IMR-90 (cell line): Measurements from ENCODE around the gene GIMAP8. TPM values are rescaled to one million over a fixed set of nuclear protein-coding genes. Genes with fewer than 3 reads are reported as not detected.

Experiments
- ATAC-seq: fragments of 200-7000 bp; cut with Tn5 transposase; 2 replicates; pipeline ENCODE4 v1.9.1; 2020; ENCODE audit warnings: low read depth, mild to moderate bottlenecking, moderate library complexity
- BruUV-seq: library from RNA; stranded (reverse); fragments of 400-500 nt; replicated peaks from 2 replicates; lab custom pipeline; 2021; lab: Mats Ljungman, UMichigan
- CTCF ChIA-PET: fragments of 300-600 bp; formaldehyde crosslinking; extraction: SDS; loops from one replicate; lab custom pipeline; 2021; ENCODE audit warnings: antibody characterized with exemption; lab: Yijun Ruan, JAX
- POLR2A ChIA-PET: fragments of 300-600 bp; sonication (Branson Sonifier 250); formaldehyde crosslinking; loops from one replicate; lab custom pipeline; 2022; ENCODE audit warnings: antibody characterized with exemption; ENCODE audit not compliant: unreplicated experiment; lab: Charles Lee
- DNase-seq: peaks from one replicate; pipeline ENCODE4 v3.0.0; 2013
- H2AFZ ChIP-seq: replicated peaks from 2 replicates; pipeline ENCODE3; 2013; ENCODE audit warnings: low read length, mild to moderate bottlenecking; ENCODE audit not compliant: poor library complexity
- H2AK5ac ChIP-seq: 2 replicates; pipeline ENCODE4 v1.6.1; 2013; ENCODE audit warnings: low read depth, low read length, inconsistent platforms
- H2AK9ac ChIP-seq: replicated peaks from 2 replicates; pipeline ENCODE3; 2013; ENCODE audit warnings: mild to moderate bottlenecking, low read depth, low read length, moderate library complexity; ENCODE audit not compliant: poor library complexity
- H2BK120ac ChIP-seq: 2 replicates; pipeline ENCODE4 v1.6.1; 2013; ENCODE audit warnings: low read depth, low read length, inconsistent platforms
- H2BK15ac ChIP-seq: 3 replicates; pipeline ENCODE4 v1.6.1; 2013; ENCODE audit warnings: low read depth, low read length, inconsistent platforms
- H2BK20ac ChIP-seq: 2 replicates; pipeline ENCODE4 v1.6.1; 2013; ENCODE audit warnings: low read depth, mild to moderate bottlenecking, inconsistent platforms, low read length, moderate library complexity
- H2BK5ac ChIP-seq: 2 replicates; pipeline ENCODE4 v1.6.1; 2013; ENCODE audit warnings: mild to moderate bottlenecking, low read depth, low read length, inconsistent platforms; ENCODE audit not compliant: poor library complexity, severe bottlenecking
- H3K14ac ChIP-seq: replicated peaks from 2 replicates; pipeline ENCODE4 v1.6.1; 2013; ENCODE audit warnings: low read depth, low read length, inconsistent platforms
- H3K18ac ChIP-seq: 2 replicates; pipeline ENCODE4 v1.6.1; 2013; ENCODE audit warnings: low read depth, low read length, control low read depth
- H3K23ac ChIP-seq: 2 replicates; pipeline ENCODE4 v1.6.1; 2013; ENCODE audit warnings: low read depth, low read length, inconsistent platforms
- H3K27ac ChIP-seq: 2 replicates; pipeline ENCODE4 v1.5.1; 2013; ENCODE audit warnings: mild to moderate bottlenecking, control low read depth, low read length; ENCODE audit not compliant: insufficient read depth
- H3K27me3 ChIP-seq: 2 replicates; pipeline ENCODE4 v1.6.1; 2013; ENCODE audit warnings: low read length; ENCODE audit not compliant: control insufficient read depth, insufficient read depth
- H3K36me3 ChIP-seq: 2 replicates; pipeline ENCODE4 v1.6.1; 2013; ENCODE audit warnings: low read length, mixed read lengths; ENCODE audit not compliant: control insufficient read depth, insufficient read depth
- H3K4ac ChIP-seq: 2 replicates; pipeline ENCODE4 v1.6.1; 2013; ENCODE audit warnings: low read depth, low read length, inconsistent platforms
- H3K4me1 ChIP-seq: 2 replicates; pipeline ENCODE4 v1.6.1; 2013; ENCODE audit warnings: low read length, mixed read lengths; ENCODE audit not compliant: control insufficient read depth, insufficient read depth
- H3K4me2 ChIP-seq: 2 replicates; pipeline ENCODE4 v1.6.1; 2013; ENCODE audit warnings: low read depth, mild to moderate bottlenecking, control low read depth, low read length, moderate library complexity
- H3K4me3 ChIP-seq: 2 replicates; pipeline ENCODE4 v1.5.1; 2013; ENCODE audit warnings: low read depth, mild to moderate bottlenecking, control low read depth, low read length, moderate library complexity; ENCODE audit not compliant: insufficient read depth
- H3K56ac ChIP-seq: 2 replicates; pipeline ENCODE4 v1.6.1; 2013; ENCODE audit warnings: low read length, inconsistent platforms; ENCODE audit not compliant: insufficient read depth; ENCODE audit errors: extremely low read depth
- H3K79me1 ChIP-seq, 2 experiments: 2 replicates each; pipeline ENCODE4 v1.6.1; 2013; ENCODE audit warnings: low read length in 2 of 2, inconsistent platforms in 1 of 2, low read depth in 1 of 2
- H3K9ac ChIP-seq: 2 replicates; pipeline ENCODE4 v1.6.1; 2013; ENCODE audit warnings: low read depth, low read length, control low read depth
- H3K9me1 ChIP-seq: 2 replicates; pipeline ENCODE4 v1.6.1; 2013; ENCODE audit warnings: low read length, inconsistent platforms; ENCODE audit not compliant: insufficient read depth
- H3K9me3 ChIP-seq: 2 replicates; pipeline ENCODE4 v1.6.1; 2013; ENCODE audit warnings: low read length; ENCODE audit not compliant: control insufficient read depth, insufficient read depth
- H4K20me1 ChIP-seq: 2 replicates; pipeline ENCODE4 v1.6.1; 2013; ENCODE audit warnings: low read length, inconsistent platforms; ENCODE audit not compliant: insufficient read depth
- H4K5ac ChIP-seq: 2 replicates; pipeline ENCODE4 v1.6.1; 2013; ENCODE audit warnings: mild to moderate bottlenecking, low read depth, low read length, control low read depth
- H4K8ac ChIP-seq, 2 experiments: 2 replicates each; pipeline ENCODE4 v1.6.1; 2013; ENCODE audit warnings: low read depth in 2 of 2, low read length in 2 of 2, control low read depth in 1 of 2, inconsistent platforms in 1 of 2
- H4K91ac ChIP-seq: 2 replicates; pipeline ENCODE4 v1.6.1; 2013; ENCODE audit warnings: low read depth, low read length, inconsistent platforms; ENCODE audit not compliant: insufficient read depth
- MXI1 ChIP-seq: IDR thresholded peaks from 2 replicates; pipeline ENCODE4 v1.6.1; 2012; ENCODE audit warnings: low read depth, mild to moderate bottlenecking, low read length, moderate library complexity, borderline replicate concordance
- NFE2L2 ChIP-seq: fragments of 150-350 bp; IDR thresholded peaks from 2 replicates; pipeline ENCODE4 v1.6.1; 2016; ENCODE audit warnings: low read depth, mild to moderate bottlenecking, low read length
- RFX5 ChIP-seq: IDR thresholded peaks from 2 replicates; pipeline ENCODE4 v1.8.0; 2012; ENCODE audit warnings: low read depth, mild to moderate bottlenecking, low read length, moderate library complexity
- WGBS, 2 experiments: methylation state at CpG; one replicate each; pipeline versions ENCODE4 v1.1.5 to v1.1.7; 2013; ENCODE audit warnings: missing lambda C conversion rate in 2 of 2; ENCODE audit not compliant: insufficient read length in 1 of 2; ENCODE audit errors: extremely low coverage in 2 of 2; 5-methylcytosine and 5-hydroxymethylcytosine counted together
- dilution Hi-C: fragments of 300-500 bp; cut with HindIII; formaldehyde crosslinking; loops from one replicate; pipeline ENCODE4 v1.14.3; 2018; ENCODE audit warnings: low sequenced_read_pairs; ENCODE audit not compliant: unreplicated experiment
- in situ Hi-C: fragments of 300-500 bp; cut with MboI; formaldehyde crosslinking; loops from 3 replicates; pipeline ENCODE4 v1.14.3; 2019; ENCODE audit warnings: low sequenced_read_pairs, inconsistent platforms, mixed read lengths
- intact Hi-C: fragments of 100-400 bp; cut with micrococcal nuclease; formaldehyde crosslinking; loops from 2 replicates; pipeline ENCODE4 v1.10.0; 2022
- polyA plus RNA-seq, 3 experiments: library from polyadenylated mRNA; depleted of rRNA; stranded (reverse); fragments of >200 nt; gene quantifications; 2 replicates each; pipeline ENCODE4 v1.2.3, GENCODE V29; 2012; ENCODE audit warnings: low replicate concordance in 1 of 3
- total RNA-seq: library from RNA; depleted of rRNA; stranded (reverse); fragments of >200 nt; gene quantifications from 2 replicates; pipeline ENCODE4 v1.2.3, GENCODE V29; 2012
- TF ChIP-seq, protein P1 (sequence below): fragments of 150-350 bp; IDR thresholded peaks from 2 replicates; pipeline ENCODE4 v1.6.1; 2017; ENCODE audit warnings: mild to moderate bottlenecking, antibody characterized with exemption, low read length, low read depth

The GIMAP8 gene
- total and polyA plus RNA-seq, 2 of the 4 experiments (the other 2 are of a cell fraction), result not detected

DNA sequence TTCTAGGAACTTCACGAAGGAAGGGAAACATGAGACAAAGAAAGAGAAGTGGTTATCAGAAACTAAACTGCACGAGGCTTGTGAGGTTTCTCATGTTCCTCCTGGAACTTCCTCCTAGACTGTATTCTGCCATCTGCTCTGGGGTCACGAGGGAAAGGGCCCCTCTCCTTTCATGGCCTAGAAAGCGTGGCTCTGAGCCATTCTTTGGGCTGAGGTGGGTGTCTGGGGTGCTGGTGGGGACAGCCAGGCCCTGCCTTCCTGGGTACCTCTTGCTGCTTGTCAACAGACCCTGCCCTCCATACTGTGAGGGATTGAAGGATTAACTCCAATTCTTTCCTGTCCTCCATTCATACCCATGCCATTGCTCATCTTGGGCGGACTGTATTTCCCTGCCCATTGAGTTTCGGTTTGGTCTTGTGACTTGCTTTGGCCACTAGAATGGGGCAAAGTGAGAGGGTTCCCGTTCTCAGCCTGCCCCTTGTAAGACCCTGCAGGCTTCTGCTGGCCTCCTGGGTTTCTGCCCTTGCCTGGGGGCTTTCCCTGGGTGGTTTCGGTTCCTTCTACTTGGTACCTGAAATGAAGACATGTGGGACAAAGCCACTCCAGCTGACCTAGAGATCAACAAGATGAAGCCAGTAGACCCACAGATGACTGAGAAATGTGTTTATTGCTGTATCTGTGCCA, 14.9 kb upstream of the GIMAP8 start:
- CTCF ChIA-PET, result no interaction called here
- intact Hi-C loops, result no loop called here

More for the DNA sequence above, 14.9 kb upstream of the GIMAP8 start:
- no peak overlapping the region for H4K5ac ChIP-seq
- TF ChIP-seq MXI1 (no peak), NFE2L2 (no peak), RFX5 (no peak)
- TF ChIP-seq, protein P1, sequence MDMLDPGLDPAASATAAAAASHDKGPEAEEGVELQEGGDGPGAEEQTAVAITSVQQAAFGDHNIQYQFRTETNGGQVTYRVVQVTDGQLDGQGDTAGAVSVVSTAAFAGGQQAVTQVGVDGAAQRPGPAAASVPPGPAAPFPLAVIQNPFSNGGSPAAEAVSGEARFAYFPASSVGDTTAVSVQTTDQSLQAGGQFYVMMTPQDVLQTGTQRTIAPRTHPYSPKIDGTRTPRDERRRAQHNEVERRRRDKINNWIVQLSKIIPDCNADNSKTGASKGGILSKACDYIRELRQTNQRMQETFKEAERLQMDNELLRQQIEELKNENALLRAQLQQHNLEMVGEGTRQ, result no peak
- no peak overlapping the region for H3K14ac ChIP-seq
- no peak overlapping the region for H3K4me2 ChIP-seq
- H3K79me1 ChIP-seq, result no peaks in the 10 kb centered on the region
- ATAC-seq (no peak), DNase-seq (no peak)
- H2BK15ac ChIP-seq, result no peak overlapping the region
- H3K18ac ChIP-seq, result no peak overlapping the region
- H3K9me1 ChIP-seq, result no peaks in the 10 kb centered on the region
- H3K9ac ChIP-seq, result no peak overlapping the region
- dilution Hi-C loops, result no loop called here
- in situ Hi-C loops, result no loop called here
- no peak overlapping the region for H3K4me3 ChIP-seq
- H2BK5ac ChIP-seq, result no peak overlapping the region
- H4K8ac ChIP-seq, result no peak overlapping the region
- H3K56ac ChIP-seq, result no peak overlapping the region
- no peak overlapping the region for H2BK20ac ChIP-seq
- no peak overlapping the region for H3K27ac ChIP-seq
- H3K9me3 ChIP-seq, result no peaks in the 10 kb centered on the region
- peaks cover 4% of the 10 kb centered on the region for H3K4me1 ChIP-seq
- no peaks in the 10 kb centered on the region for H3K27me3 ChIP-seq
- 40% methylated on average over 2 of the region's 8 CpGs; no CpG with 5 or more reads in 1 of the 2 experiments for WGBS, 2 experiments
- H2AK5ac ChIP-seq, result no peak overlapping the region
- H2BK120ac ChIP-seq, result no peak overlapping the region
- H2AFZ ChIP-seq, result no peak overlapping the region
- no peak overlapping the region for H2AK9ac ChIP-seq
- BruUV-seq, result no TSS peak
- no peaks in the 10 kb centered on the region for H4K20me1 ChIP-seq
- no peak overlapping the region for H3K23ac ChIP-seq
- no peak overlapping the region for H3K4ac ChIP-seq
- no peak overlapping the region for H4K91ac ChIP-seq
- POLR2A ChIA-PET, result no interaction called here
- H3K36me3 ChIP-seq, result no peaks in the 10 kb centered on the region
